ENCODE results near the gene DENND4A.

The DENND4A gene

GRCh38 chr15:65792138-65792987 is at the start of gene DENND4A:
Gene DENND4A, minus strand, starts transcription at chr15:65792293. Its CDS starts 35,843 bp downstream, at chr15:65756450.
- peak; percentile 99 for DNase-seq

GRCh38 chr15:65841121-65841930 is 49.2 kb upstream of the DENND4A start:
- DNase-seq = no peak

- DNase-seq = no peak
Observed at GRCh38 chr15:65839985-65840384, 47.9 kb upstream of the DENND4A start.

GRCh38 chr15:65839354-65839901 is 47.3 kb upstream of the DENND4A start:
- no peak for DNase-seq

- DNase-seq = no peak
Observed at GRCh38 chr15:65837301-65838294, 45.5 kb upstream of the DENND4A start.

GRCh38 chr15:65836665-65837064 is 44.6 kb upstream of the DENND4A start:
- DNase-seq = peak; percentile 34

GRCh38 chr15:65835447-65835846 is 43.4 kb upstream of the DENND4A start:
- no peak for DNase-seq

- DNase-seq = no peak
Observed at GRCh38 chr15:65834603-65835282, 42.6 kb upstream of the DENND4A start.

- DNase-seq = no peak
Observed at GRCh38 chr15:65833501-65834205, 41.6 kb upstream of the DENND4A start.

GRCh38 chr15:65832549-65833364 is 40.7 kb upstream of the DENND4A start:
- DNase-seq = peak; percentile 73

- DNase-seq = peak; percentile 78
Observed at GRCh38 chr15:65829130-65829764, 37.2 kb upstream of the DENND4A start.

GRCh38 chr15:65828585-65828984 is 36.5 kb upstream of the DENND4A start:
- DNase-seq = peak; percentile 86

- DNase-seq = peak; percentile 45
Observed at GRCh38 chr15:65827065-65827464, 35.0 kb upstream of the DENND4A start.

- no peak for DNase-seq
Observed at GRCh38 chr15:65824941-65825544, 33.0 kb upstream of the DENND4A start.

GRCh38 chr15:65824031-65824743 is 32.1 kb upstream of the DENND4A start:
- no peak for DNase-seq

- DNase-seq = no peak
Observed at GRCh38 chr15:65822316-65822715, 30.2 kb upstream of the DENND4A start.

- no peak for DNase-seq
Observed at GRCh38 chr15:65821070-65821469, 29.0 kb upstream of the DENND4A start.

- DNase-seq = no peak
Observed at GRCh38 chr15:65819563-65819960, 27.5 kb upstream of the DENND4A start.

Data from CD4-positive, alpha-beta T cell treated with Interleukin-17A for 1 hour (primary cell).